A549 (cell line): Measurements from ENCODE around the gene CHKA. TPM values are rescaled to one million over a fixed set of nuclear protein-coding genes. Genes with fewer than 3 reads are reported as not detected.

Experiments used
- ATAC-seq, 2 experiments: fragments of 200-7000 bp in 1 of 2; fragments of >200 bp in 1 of 2; cut with Nextera tagmentation in 1 of 2; cut with Tn5 transposase in 1 of 2; 3 replicates each; pipeline versions ENCODE4 v1.8.0 to v1.9.1; 2018 to 2020; ENCODE audit warnings: mild to moderate bottlenecking in 1 of 2, moderate library complexity in 1 of 2
- CTCF ChIA-PET: fragments of 300-600 bp; sonication (Branson Sonifier 250); formaldehyde crosslinking; extraction: SDS; loops from one replicate; lab custom pipeline; 2021; ENCODE audit warnings: antibody characterized with exemption, inconsistent platforms; lab: Yijun Ruan, JAX
- POLR2A ChIA-PET: fragments of 350-600 bp; formaldehyde crosslinking; extraction: SDS; loops from one replicate; lab custom pipeline; 2021; ENCODE audit warnings: antibody characterized with exemption, inconsistent platforms; lab: Yijun Ruan, JAX
- DNase-seq, 2 experiments: peaks; one replicate each; pipeline versions ENCODE4 v3.0.0 to v3.0.0-alpha.2; 2011 to 2016; ENCODE audit warnings: low read depth in 1 of 2, low spot score in 1 of 2
- FAIRE-seq: peaks from 2 replicates; lab custom pipeline; 2011; peaks lifted over from hg19 to GRCh38; lab: Jason Lieb, UNC
- H3K27ac ChIP-seq, 2 experiments: fragments of >200 bp; sonication (Bioruptor Twin); formaldehyde crosslinking; 3 replicates each; pipeline ENCODE4 v1.5.1; 2016 to 2017
- H3K4me1 ChIP-seq: fragments of >200 bp; sonication (Bioruptor Twin); formaldehyde crosslinking; 3 replicates; pipeline ENCODE4 v1.6.1; 2016
- H3K4me2 ChIP-seq: fragments of >200 bp; sonication (Bioruptor Twin); formaldehyde crosslinking; 3 replicates; pipeline ENCODE4 v1.6.1; 2016
- H3K4me3 ChIP-seq: fragments of >200 bp; sonication (Bioruptor Twin); formaldehyde crosslinking; 3 replicates; pipeline ENCODE4 v1.5.1; 2016
- H3K9me3 ChIP-seq: fragments of >200 bp; sonication (Bioruptor Twin); formaldehyde crosslinking; 3 replicates; pipeline ENCODE4 v1.6.1; 2016
- CBX2 ChIP-seq: fragments of 200-600 bp; sonication (generic); IDR thresholded peaks from 2 replicates; pipeline ENCODE4 v1.6.1; 2016; ENCODE audit warnings: low read depth, mild to moderate bottlenecking, borderline replicate concordance
- CBX8 ChIP-seq: fragments of 200-600 bp; sonication (generic); IDR thresholded peaks from 2 replicates; pipeline ENCODE4 v1.6.1; 2016
- CHD2 ChIP-seq: fragments of 150-350 bp; IDR thresholded peaks from 2 replicates; pipeline ENCODE4 v1.6.1; 2014; ENCODE audit warnings: low read length; ENCODE audit not compliant: partially characterized antibody
- CHD4 ChIP-seq: fragments of 200-600 bp; sonication (generic); IDR thresholded peaks from 2 replicates; pipeline ENCODE4 v1.6.1; 2016; ENCODE audit warnings: antibody characterized with exemption, mild to moderate bottlenecking, borderline replicate concordance
- FOSL2 ChIP-seq, 2 experiments: fragments of 450-650 bp in 1 of 2; fragments of >200 bp in 1 of 2; sonication (Bioruptor Twin) in 1 of 2; formaldehyde crosslinking; IDR thresholded peaks; 2 replicates each; pipeline versions ENCODE4 v1.5.0 to v1.6.1; 2016 to 2020; ENCODE audit warnings: mild to moderate bottlenecking in 1 of 2, moderate library complexity in 1 of 2
- FOXS1 ChIP-seq: fragments of 250-450 bp; sonication (Bioruptor Pico); IDR thresholded peaks from 2 replicates; pipeline ENCODE4 v1.5.0; 2020; ENCODE audit warnings: mild to moderate bottlenecking, moderate library complexity
- HES2 ChIP-seq: fragments of >200 bp; sonication (Bioruptor Twin); formaldehyde crosslinking; IDR thresholded peaks from 2 replicates; pipeline ENCODE4 v1.6.1; 2016
- HOXA7 ChIP-seq: fragments of 250-450 bp; sonication (Bioruptor Pico); IDR thresholded peaks from 2 replicates; pipeline ENCODE4 v1.5.0; 2020; ENCODE audit warnings: mild to moderate bottlenecking, moderate library complexity
- MAFK ChIP-seq: fragments of 450-650 bp; IDR thresholded peaks from 2 replicates; pipeline ENCODE4 v1.6.1; 2014; ENCODE audit not compliant: partially characterized antibody
- MAX ChIP-seq: IDR thresholded peaks from 2 replicates; pipeline ENCODE4 v1.6.1; 2012
- MAZ ChIP-seq: fragments of 150-350 bp; IDR thresholded peaks from 2 replicates; pipeline ENCODE4 v1.6.1; 2014; ENCODE audit warnings: antibody characterized with exemption, low read depth, low read length, borderline replicate concordance
- NFE2L2 ChIP-seq: fragments of 150-350 bp; conservative IDR thresholded peaks from 2 replicates; pipeline ENCODE4 v1.6.1; 2014; ENCODE audit warnings: low read length
- NPAS2 ChIP-seq: fragments of 250-450 bp; sonication (Bioruptor Pico); IDR thresholded peaks from 2 replicates; pipeline ENCODE4 v1.8.0; 2022; ENCODE audit warnings: mild to moderate bottlenecking, moderate library complexity, borderline replicate concordance
- NR3C1 ChIP-seq: fragments of >200 bp; sonication (Bioruptor Twin); formaldehyde crosslinking; IDR thresholded peaks from 3 replicates; pipeline ENCODE4 v1.6.1; 2017
- PHF8 ChIP-seq: fragments of 200-600 bp; sonication (generic); IDR thresholded peaks from 2 replicates; pipeline ENCODE4 v1.6.1; 2016; ENCODE audit warnings: low read depth, mild to moderate bottlenecking, antibody characterized with exemption, moderate library complexity, borderline replicate concordance
- POLR2AphosphoS2 ChIP-seq: conservative IDR thresholded peaks from 2 replicates; pipeline ENCODE4 v1.6.1; 2012; ENCODE audit warnings: low read length, improper control_type of control experiment, inconsistent platforms
- RAD21 ChIP-seq, 2 experiments: fragments of >200 bp in 1 of 2; sonication (Bioruptor Twin) in 1 of 2; formaldehyde crosslinking in 1 of 2; IDR thresholded peaks in 1 of 2; conservative IDR thresholded peaks in 1 of 2; 2 replicates in 1 of 2; 3 replicates in 1 of 2; pipeline ENCODE4 v1.6.1; 2012 to 2018; ENCODE audit warnings: inconsistent platforms in 1 of 2
- RFX5 ChIP-seq: fragments of 450-650 bp; IDR thresholded peaks from 2 replicates; pipeline ENCODE4 v1.7.1; 2014; ENCODE audit warnings: antibody characterized with exemption, mild to moderate bottlenecking, moderate library complexity
- RNF2 ChIP-seq: fragments of 200-600 bp; sonication (generic); IDR thresholded peaks from 2 replicates; pipeline ENCODE4 v1.6.1; 2016; ENCODE audit warnings: low read depth, mild to moderate bottlenecking, antibody characterized with exemption, moderate library complexity, borderline replicate concordance
- SMC3 ChIP-seq: fragments of >200 bp; sonication (Bioruptor Twin); formaldehyde crosslinking; IDR thresholded peaks from 3 replicates; pipeline ENCODE4 v1.6.1; 2018; ENCODE audit warnings: inconsistent platforms
- ZFP36 ChIP-seq: fragments of 450-650 bp; IDR thresholded peaks from 2 replicates; pipeline ENCODE4 v1.6.1; 2014; ENCODE audit warnings: borderline replicate concordance; ENCODE audit not compliant: partially characterized antibody
- ZNF302 ChIP-seq: fragments of 250-450 bp; sonication (Bioruptor Pico); IDR thresholded peaks from 2 replicates; pipeline ENCODE4 v1.9.0; 2021; ENCODE audit warnings: inconsistent platforms, mild to moderate bottlenecking, moderate library complexity
- WGBS: methylation state at CpG from one replicate; pipeline ENCODE4 v1.1.6; 2017; ENCODE audit errors: missing lambda C conversion rate; 5-methylcytosine and 5-hydroxymethylcytosine counted together
- polyA plus RNA-seq, 4 experiments: library from polyadenylated mRNA; depleted of rRNA in 3 of 4; stranded (reverse); fragments of >200 nt; fragmentation: RNase III in 1 of 4; extraction: RNeasy Plus Mini Kit Qiagen cat#74134 plus additional on column Dnase treatment in 1 of 4; gene quantifications; 2 replicates in 3 of 4; 3 replicates in 1 of 4; pipeline ENCODE4 v1.2.3, GENCODE V29; 2011 to 2017
- TF ChIP-seq, protein P1 (sequence below): fragments of 250-450 bp; sonication (Bioruptor Pico); IDR thresholded peaks from 2 replicates; pipeline ENCODE4 v1.5.0; 2020; ENCODE audit warnings: low read depth, mild to moderate bottlenecking, moderate library complexity
- TF ChIP-seq, protein P2 (sequence below): fragments of 200-600 bp; sonication (generic); IDR thresholded peaks from 2 replicates; pipeline ENCODE4 v1.6.1; 2016; ENCODE audit warnings: antibody characterized with exemption, mild to moderate bottlenecking, moderate library complexity
- TF ChIP-seq, protein P3 (sequence below): IDR thresholded peaks from 2 replicates; pipeline ENCODE4 v1.6.1; 2012
- TF ChIP-seq, protein P4 (sequence below): fragments of 250-450 bp; sonication (Bioruptor Pico); IDR thresholded peaks from 2 replicates; pipeline ENCODE4 v1.5.0; 2021; ENCODE audit warnings: mild to moderate bottlenecking, moderate library complexity, borderline replicate concordance

The CHKA gene
- polyA plus RNA-seq, 2 of the 4 experiments (the other 2 are of a cell fraction), result 14.2 to 21.7 TPM

DNA sequence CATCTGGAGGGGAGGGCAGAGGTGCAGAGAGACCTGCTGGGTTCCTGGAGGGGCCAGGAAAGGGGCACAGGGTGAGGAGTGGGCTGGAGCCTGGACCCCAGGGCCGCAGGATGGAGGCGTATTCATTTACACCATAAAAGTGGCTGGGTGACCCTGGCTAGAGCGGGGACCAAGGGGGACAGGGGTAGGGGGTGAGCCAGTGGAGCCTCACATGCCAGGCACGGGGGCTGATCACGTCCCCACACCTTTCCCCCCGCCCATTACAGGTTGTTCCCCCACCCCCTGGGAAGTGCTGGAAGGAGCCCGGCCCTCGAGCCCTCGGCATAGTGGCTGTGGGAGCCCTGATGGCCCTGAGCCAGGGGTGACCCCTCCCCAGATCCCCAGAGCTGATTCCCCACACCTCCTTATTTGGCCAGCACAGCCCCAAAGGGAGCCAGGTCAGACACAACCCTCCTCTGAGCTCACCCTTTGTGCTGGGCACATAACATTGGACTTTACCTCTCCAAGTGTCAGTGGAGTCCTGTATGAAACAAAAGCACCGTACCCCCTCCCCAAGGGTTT lies 81.6 kb downstream of the CHKA start:
- Histone ChIP-seq H3K4me2 (peak overlapping the region; percentile 94), H3K4me3 (peak overlapping the region; percentile 60), H3K27ac (peak overlapping the region; percentile 95 to 96), H3K9me3 (no peaks in the 10 kb centered on the region), H3K4me1 (peaks cover 49% of the 10 kb centered on the region)
- ATAC-seq, result peak in 1 of 2 experiments; percentile 10; a peak in 3 of 6 replicates
- ChIA-PET POLR2A (interaction anchor here (0.9 to 1.8 kb wide), 3 partner anchors 12 to 25 kb away, joined by 3 to 5 read pairs (median 3); no protein-coding TSS in a partner anchor), CTCF (interaction anchor here (1.2 to 7.3 kb wide), 4 partner anchors 17 to 169 kb away, joined by 4 to 60 read pairs (median 19); partner anchors contain the start of gene ALDH3B1)
- FAIRE-seq, result no peak
- TF ChIP-seq PHF8 (no peak), MAZ (no peak), RAD21 (conservative IDR thresholded peaks at IDR 0.05 in 1 of 2, IDR thresholded peaks at IDR 0.05 in 1 of 2) (no peak), HOXA7 (no peak), POLR2AphosphoS2 (no peak), CHD4 (no peak), NR3C1 (no peak), MAFK (no peak), ZFP36 (no peak), SMC3 (no peak), FOXS1 (CRISPR knock-in tag) (no peak), RFX5 (no peak)
- TF ChIP-seq, protein P1, sequence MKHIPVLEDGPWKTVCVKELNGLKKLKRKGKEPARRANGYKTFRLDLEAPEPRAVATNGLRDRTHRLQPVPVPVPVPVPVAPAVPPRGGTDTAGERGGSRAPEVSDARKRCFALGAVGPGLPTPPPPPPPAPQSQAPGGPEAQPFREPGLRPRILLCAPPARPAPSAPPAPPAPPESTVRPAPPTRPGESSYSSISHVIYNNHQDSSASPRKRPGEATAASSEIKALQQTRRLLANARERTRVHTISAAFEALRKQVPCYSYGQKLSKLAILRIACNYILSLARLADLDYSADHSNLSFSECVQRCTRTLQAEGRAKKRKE (CRISPR knock-in tag), result no peak
- WGBS, result 3% methylated on average over 4 of the region's 10 CpGs
- DNase-seq, result no peak

DNA sequence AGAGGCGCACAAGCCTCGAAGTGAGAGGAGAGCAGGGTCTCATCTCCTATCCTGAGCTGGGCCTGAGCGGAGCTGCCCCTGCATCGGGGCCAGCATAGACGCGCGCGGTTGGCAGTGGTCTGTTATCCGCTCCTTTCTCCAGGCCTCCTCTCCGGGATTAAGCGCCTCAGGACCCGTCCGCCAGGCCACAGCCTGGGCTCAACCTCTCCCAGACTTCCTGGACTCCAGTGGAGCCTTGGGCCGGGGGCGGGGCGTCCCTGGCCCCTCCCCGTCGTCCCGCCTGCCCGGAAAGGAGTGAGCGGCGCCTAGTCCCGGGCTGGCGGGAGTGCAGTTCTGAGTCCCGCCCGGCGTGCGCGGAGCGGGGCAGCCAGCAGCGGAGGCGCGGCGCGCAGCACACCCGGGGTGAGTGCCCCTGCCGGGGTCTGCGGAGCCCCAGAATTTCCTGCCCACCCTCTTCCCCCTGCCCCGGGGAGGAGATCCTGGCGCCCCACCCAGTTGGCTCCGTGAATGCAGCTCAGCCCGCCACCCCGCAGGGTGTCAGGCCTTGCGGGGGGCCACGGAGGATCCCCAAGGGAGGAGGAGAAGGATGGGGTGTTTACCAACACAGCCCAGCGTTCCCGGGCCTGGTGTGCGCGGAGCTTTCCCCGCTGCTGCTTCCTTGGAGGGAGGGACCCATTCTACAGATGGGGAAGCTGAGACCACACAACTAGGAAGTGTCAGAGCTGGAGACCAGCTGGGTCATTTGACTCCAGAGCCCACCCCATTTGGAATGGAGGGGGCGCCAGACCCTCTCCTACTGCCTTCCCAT lies 82.3 kb downstream of the CHKA start, which contains the start of gene TCIRG1:
Gene TCIRG1 (plus strand): TSS at position 308 of the 808 bp plus-strand sequence. CDS start 2,247 bp downstream, outside the sequence.
- FAIRE-seq, result no peak
- POLR2A ChIA-PET, result interaction anchor here (0.9 to 2.4 kb wide), 4 partner anchors 12 to 28 kb away, joined by 3 to 11 read pairs (median 4); partner anchors contain the start of gene ALDH3B1
- H3K27ac ChIP-seq, result peak within 1 kb of the TSS; percentile 95 to 96
- ATAC-seq, result peak; percentile 65 to 86
- peaks cover 51% of the 10 kb centered on the region for H3K4me1 ChIP-seq
- DNase-seq, result peak; percentile 80 to 93
- CTCF ChIA-PET, result interaction anchor here (1.2 to 7.3 kb wide), 5 partner anchors 11 to 170 kb away, joined by 3 to 60 read pairs (median 4); partner anchors contain the start of gene ALDH3B1
- peak within 1 kb of the TSS; percentile 94 for H3K4me2 ChIP-seq
- no peaks in the 10 kb centered on the region for H3K9me3 ChIP-seq
- 34% methylated on average over 5 of the region's 51 CpGs for WGBS
- H3K4me3 ChIP-seq, result peak within 1 kb of the TSS; percentile 60
- TF ChIP-seq ZNF302 (CRISPR knock-in tag) (no peak), FOSL2 (IDR thresholded peaks at IDR 0.05) (no peak), FOSL2 (CRISPR knock-in tag; IDR thresholded peaks at IDR 0.05) (no peak), HES2 (no peak), CBX8 (no peak), CBX2 (no peak), NPAS2 (no peak), MAX (0 out of 2 replicates have a peak, but pooled peaks have one; percentile 19), NFE2L2 (no peak), CHD2 (no peak), RNF2 (no peak)
- TF ChIP-seq, protein P2, sequence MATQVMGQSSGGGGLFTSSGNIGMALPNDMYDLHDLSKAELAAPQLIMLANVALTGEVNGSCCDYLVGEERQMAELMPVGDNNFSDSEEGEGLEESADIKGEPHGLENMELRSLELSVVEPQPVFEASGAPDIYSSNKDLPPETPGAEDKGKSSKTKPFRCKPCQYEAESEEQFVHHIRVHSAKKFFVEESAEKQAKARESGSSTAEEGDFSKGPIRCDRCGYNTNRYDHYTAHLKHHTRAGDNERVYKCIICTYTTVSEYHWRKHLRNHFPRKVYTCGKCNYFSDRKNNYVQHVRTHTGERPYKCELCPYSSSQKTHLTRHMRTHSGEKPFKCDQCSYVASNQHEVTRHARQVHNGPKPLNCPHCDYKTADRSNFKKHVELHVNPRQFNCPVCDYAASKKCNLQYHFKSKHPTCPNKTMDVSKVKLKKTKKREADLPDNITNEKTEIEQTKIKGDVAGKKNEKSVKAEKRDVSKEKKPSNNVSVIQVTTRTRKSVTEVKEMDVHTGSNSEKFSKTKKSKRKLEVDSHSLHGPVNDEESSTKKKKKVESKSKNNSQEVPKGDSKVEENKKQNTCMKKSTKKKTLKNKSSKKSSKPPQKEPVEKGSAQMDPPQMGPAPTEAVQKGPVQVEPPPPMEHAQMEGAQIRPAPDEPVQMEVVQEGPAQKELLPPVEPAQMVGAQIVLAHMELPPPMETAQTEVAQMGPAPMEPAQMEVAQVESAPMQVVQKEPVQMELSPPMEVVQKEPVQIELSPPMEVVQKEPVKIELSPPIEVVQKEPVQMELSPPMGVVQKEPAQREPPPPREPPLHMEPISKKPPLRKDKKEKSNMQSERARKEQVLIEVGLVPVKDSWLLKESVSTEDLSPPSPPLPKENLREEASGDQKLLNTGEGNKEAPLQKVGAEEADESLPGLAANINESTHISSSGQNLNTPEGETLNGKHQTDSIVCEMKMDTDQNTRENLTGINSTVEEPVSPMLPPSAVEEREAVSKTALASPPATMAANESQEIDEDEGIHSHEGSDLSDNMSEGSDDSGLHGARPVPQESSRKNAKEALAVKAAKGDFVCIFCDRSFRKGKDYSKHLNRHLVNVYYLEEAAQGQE, result no peak
- TF ChIP-seq, protein P3, sequence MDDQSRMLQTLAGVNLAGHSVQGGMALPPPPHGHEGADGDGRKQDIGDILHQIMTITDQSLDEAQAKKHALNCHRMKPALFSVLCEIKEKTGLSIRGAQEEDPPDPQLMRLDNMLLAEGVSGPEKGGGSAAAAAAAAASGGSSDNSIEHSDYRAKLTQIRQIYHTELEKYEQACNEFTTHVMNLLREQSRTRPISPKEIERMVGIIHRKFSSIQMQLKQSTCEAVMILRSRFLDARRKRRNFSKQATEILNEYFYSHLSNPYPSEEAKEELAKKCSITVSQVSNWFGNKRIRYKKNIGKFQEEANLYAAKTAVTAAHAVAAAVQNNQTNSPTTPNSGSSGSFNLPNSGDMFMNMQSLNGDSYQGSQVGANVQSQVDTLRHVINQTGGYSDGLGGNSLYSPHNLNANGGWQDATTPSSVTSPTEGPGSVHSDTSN, result peak; percentile 32; the same call in 1 of the 2 replicates
- TF ChIP-seq, protein P4, sequence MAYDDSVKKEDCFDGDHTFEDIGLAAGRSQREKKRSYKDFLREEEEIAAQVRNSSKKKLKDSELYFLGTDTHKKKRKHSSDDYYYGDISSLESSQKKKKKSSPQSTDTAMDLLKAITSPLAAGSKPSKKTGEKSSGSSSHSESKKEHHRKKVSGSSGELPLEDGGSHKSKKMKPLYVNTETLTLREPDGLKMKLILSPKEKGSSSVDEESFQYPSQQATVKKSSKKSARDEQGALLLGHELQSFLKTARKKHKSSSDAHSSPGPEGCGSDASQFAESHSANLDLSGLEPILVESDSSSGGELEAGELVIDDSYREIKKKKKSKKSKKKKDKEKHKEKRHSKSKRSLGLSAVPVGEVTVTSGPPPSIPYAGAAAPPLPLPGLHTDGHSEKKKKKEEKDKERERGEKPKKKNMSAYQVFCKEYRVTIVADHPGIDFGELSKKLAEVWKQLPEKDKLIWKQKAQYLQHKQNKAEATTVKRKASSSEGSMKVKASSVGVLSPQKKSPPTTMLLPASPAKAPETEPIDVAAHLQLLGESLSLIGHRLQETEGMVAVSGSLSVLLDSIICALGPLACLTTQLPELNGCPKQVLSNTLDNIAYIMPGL (CRISPR knock-in tag), result no peak
